Neuronal stem cell (in vitro differentiated cells): ENCODE results near the gene SLC22A23.

Experiments
- DNase-seq: peaks from one replicate; pipeline ENCODE4 v3.0.0-alpha.2; 2013; ENCODE audit warnings: low spot score
- H2AFZ ChIP-seq: one replicate; pipeline ENCODE4 v1.6.1; 2013; ENCODE audit warnings: mild to moderate bottlenecking, low read length, inconsistent platforms
- H2AK5ac ChIP-seq: 2 replicates; pipeline ENCODE4 v1.6.1; 2013; ENCODE audit warnings: low read depth, mild to moderate bottlenecking, inconsistent platforms, low read length, moderate library complexity, mixed read lengths
- H2BK120ac ChIP-seq: 2 replicates; pipeline ENCODE4 v1.6.1; 2013; ENCODE audit warnings: low read depth, mild to moderate bottlenecking, inconsistent platforms, low read length, moderate library complexity, mixed read lengths
- H2BK12ac ChIP-seq: one replicate; pipeline ENCODE4 v1.6.1; 2013; ENCODE audit warnings: low read length, inconsistent platforms
- H2BK15ac ChIP-seq: 2 replicates; pipeline ENCODE4 v1.6.1; 2013; ENCODE audit warnings: mild to moderate bottlenecking, low read length, inconsistent platforms, mixed read lengths
- H2BK5ac ChIP-seq: one replicate; pipeline ENCODE4 v1.6.1; 2013; ENCODE audit warnings: inconsistent platforms, mild to moderate bottlenecking, low read length, moderate library complexity
- H3K14ac ChIP-seq: one replicate; pipeline ENCODE4 v1.6.1; 2013; ENCODE audit warnings: low read length, inconsistent platforms
- H3K18ac ChIP-seq: 2 replicates; pipeline ENCODE4 v1.6.1; 2013; ENCODE audit warnings: low read length, inconsistent platforms
- H3K23ac ChIP-seq: 2 replicates; pipeline ENCODE4 v1.6.1; 2013; ENCODE audit warnings: low read depth, mild to moderate bottlenecking, mixed read lengths, low read length, inconsistent platforms; ENCODE audit not compliant: poor library complexity
- H3K27ac ChIP-seq: replicated peaks from 3 replicates; pipeline ENCODE4 v1.5.1; 2013; ENCODE audit warnings: low read length, inconsistent platforms
- H3K27me3 ChIP-seq, 3 experiments: 2 replicates each; pipeline ENCODE4 v1.6.1; 2013; ENCODE audit warnings: low read length in 3 of 3, mild to moderate bottlenecking in 2 of 3, inconsistent platforms in 1 of 3, low read depth in 1 of 3, mixed read lengths in 1 of 3, moderate library complexity in 1 of 3; ENCODE audit not compliant: control insufficient read depth in 3 of 3, insufficient read depth in 3 of 3
- H3K36me3 ChIP-seq, 2 donors: replicated peaks in 1 of 2; 2 replicates each; pipeline ENCODE4 v1.6.1; 2013; ENCODE audit warnings: low read length in 2 of 2; ENCODE audit not compliant: control insufficient read depth in 2 of 2, insufficient read depth in 2 of 2
- H3K4ac ChIP-seq: 2 replicates; pipeline ENCODE4 v1.6.1; 2013; ENCODE audit warnings: inconsistent platforms, mild to moderate bottlenecking, low read length, moderate library complexity
- H3K4me1 ChIP-seq, 2 donors: 1 replicate in 1 of 2; 2 replicates in 1 of 2; pipeline ENCODE4 v1.6.1; 2013; ENCODE audit warnings: low read length in 2 of 2, low read depth in 1 of 2; ENCODE audit not compliant: control insufficient read depth in 2 of 2, insufficient read depth in 1 of 2
- H3K4me2 ChIP-seq: one replicate; pipeline ENCODE4 v1.6.1; 2013; ENCODE audit warnings: mild to moderate bottlenecking, low read length, inconsistent platforms; ENCODE audit not compliant: insufficient read depth, poor library complexity, severe bottlenecking
- H3K4me3 ChIP-seq, 2 donors: 2 replicates each; pipeline ENCODE4 v1.5.1; 2013; ENCODE audit warnings: low read length in 2 of 2, mild to moderate bottlenecking in 2 of 2, inconsistent platforms in 1 of 2, moderate library complexity in 1 of 2
- H3K79me1 ChIP-seq: one replicate; pipeline ENCODE4 v1.6.1; 2013; ENCODE audit warnings: low read depth, mild to moderate bottlenecking, inconsistent platforms, low read length, moderate library complexity
- H3K9ac ChIP-seq: one replicate; pipeline ENCODE4 v1.6.1; 2013; ENCODE audit warnings: mild to moderate bottlenecking, low read depth, low read length, inconsistent platforms; ENCODE audit not compliant: poor library complexity
- H3K9me3 ChIP-seq, 2 donors: replicated peaks in 1 of 2; 2 replicates each; pipeline versions ENCODE3 to v1.6.1; 2013; ENCODE audit warnings: low read length in 2 of 2, mild to moderate bottlenecking in 2 of 2, inconsistent platforms in 1 of 2, low read depth in 1 of 2, mixed read lengths in 1 of 2, moderate library complexity in 1 of 2; ENCODE audit not compliant: control insufficient read depth in 2 of 2, insufficient read depth in 1 of 2
- H4K8ac ChIP-seq: one replicate; pipeline ENCODE4 v1.6.1; 2013; ENCODE audit warnings: low read depth, mild to moderate bottlenecking, inconsistent platforms, low read length, moderate library complexity
- H4K91ac ChIP-seq: one replicate; pipeline ENCODE4 v1.6.1; 2013; ENCODE audit warnings: low read length, low read depth, mild to moderate bottlenecking, inconsistent platforms; ENCODE audit not compliant: poor library complexity
- WGBS, 2 donors: extraction: QIAGEN DNeasy Blood & Tissue Kit; methylation state at CpG; one replicate each; pipeline ENCODE4 v1.1.7; 2013; ENCODE audit warnings: missing lambda C conversion rate in 2 of 2, mixed read lengths in 1 of 2; ENCODE audit not compliant: insufficient read length in 2 of 2, insufficient replicate concordance in 1 of 2; ENCODE audit errors: extremely low coverage in 2 of 2; 5-methylcytosine and 5-hydroxymethylcytosine counted together

SLC22A23 gene

DNA sequence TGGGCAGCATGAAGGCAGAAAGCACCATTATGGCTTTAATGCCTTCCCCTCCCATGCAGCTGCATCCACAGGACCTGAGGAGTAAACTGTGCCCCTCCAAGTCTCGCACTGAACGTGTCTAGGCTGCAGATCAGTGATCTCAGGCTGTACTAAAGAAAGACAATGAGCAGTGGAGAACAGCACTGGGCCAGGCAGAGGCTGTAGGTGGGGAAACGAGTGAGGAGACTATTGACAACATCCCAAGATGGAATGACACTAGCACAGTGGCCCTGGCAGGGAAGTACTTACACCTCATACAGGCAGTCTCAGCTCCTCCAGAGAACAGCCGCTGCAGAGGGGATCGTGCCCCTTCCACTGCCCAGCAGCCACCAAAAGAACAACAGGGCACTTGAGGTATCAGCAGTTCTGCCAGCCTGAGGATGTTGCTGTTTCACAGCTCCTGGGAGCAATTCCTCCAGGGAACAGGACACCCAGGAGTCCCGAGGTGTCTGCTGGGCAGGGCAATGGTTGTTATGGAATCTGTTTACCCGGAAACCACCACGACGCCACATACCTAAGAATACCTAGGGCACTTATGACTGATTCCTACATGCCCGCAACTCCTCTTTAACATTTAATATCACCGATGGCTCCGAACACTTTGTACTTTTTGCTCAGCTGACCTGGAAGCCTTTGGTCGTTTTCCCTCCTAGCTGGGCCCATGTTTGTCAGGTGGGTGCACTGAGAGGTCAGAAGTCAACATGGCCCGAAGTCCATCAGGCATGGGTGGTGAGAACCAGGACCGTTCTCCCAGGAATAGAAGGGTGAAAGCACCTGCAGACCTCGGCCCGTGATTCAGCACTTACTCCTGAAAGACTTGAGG lies 79.1 kb downstream of the SLC22A23 start:
- Histone ChIP-seq H3K23ac (no peak overlapping the region), H3K4me3 (no peak overlapping the region), H4K91ac (peak overlapping the region; percentile 11), H3K27ac (no peak overlapping the region), H4K8ac (no peak overlapping the region), H3K4ac (no peak overlapping the region), H3K9me3 (no peaks in the 10 kb centered on the region), H3K9ac (no peak overlapping the region), H3K18ac (no peak overlapping the region), H3K14ac (peak overlapping the region; percentile 23), H3K36me3 (no peaks in the 10 kb centered on the region), H2AK5ac (no peak overlapping the region), H2BK15ac (no peak overlapping the region), H3K79me1 (no peaks in the 10 kb centered on the region), H3K27me3 (no peaks in the 10 kb centered on the region), H2AFZ (no peak overlapping the region), H2BK5ac (no peak overlapping the region), H2BK12ac (peak overlapping the region; percentile 33), H2BK120ac (no peak overlapping the region), H3K4me2 (no peak overlapping the region), H3K4me1 (peaks cover 11 to 21% of the 10 kb centered on the region in 2 donors)
- no peak for DNase-seq
- no CpG with 5 or more reads among the region's 17 CpGs for WGBS, 2 donors

DNA sequence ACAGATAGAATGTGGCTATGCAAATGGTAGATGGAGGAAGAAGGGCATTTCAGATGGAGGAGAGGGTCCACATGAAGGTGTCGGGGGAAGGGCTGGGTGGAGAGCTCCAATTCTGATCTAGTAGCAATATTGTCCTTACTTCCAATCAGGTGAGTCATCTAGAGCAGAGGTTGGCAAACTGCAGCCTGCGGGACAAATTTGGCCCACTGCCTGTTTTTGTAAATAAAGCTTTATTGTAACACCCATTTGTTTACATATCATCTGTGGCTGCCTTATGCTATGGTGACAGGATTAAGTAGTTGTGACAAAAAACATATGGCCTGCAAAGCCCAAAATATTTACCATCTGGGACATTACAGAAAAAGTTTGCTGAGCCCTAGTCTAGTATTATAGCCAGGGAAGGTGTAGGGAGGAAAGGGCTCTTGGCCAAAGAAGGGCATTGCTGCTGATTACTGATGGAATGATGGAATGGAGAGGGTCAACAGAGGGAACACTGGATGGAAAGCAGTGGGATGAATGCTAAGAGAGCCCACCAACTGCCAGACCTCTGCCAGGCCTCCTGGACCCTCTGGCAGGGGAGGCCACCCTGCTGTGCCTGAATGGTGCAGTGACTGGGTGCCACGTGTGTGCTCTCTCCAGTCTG lies 79.8 kb downstream of the SLC22A23 start:
- Histone ChIP-seq H3K14ac (peak overlapping the region; percentile 23), H2BK5ac (no peak overlapping the region), H3K79me1 (no peaks in the 10 kb centered on the region), H3K9ac (no peak overlapping the region), H3K4ac (no peak overlapping the region), H2AFZ (no peak overlapping the region), H3K36me3 (no peaks in the 10 kb centered on the region), H3K4me1 (peaks cover 12 to 21% of the 10 kb centered on the region in 2 donors), H3K4me2 (no peak overlapping the region), H3K27me3 (no peaks in the 10 kb centered on the region), H2AK5ac (no peak overlapping the region), H3K27ac (no peak overlapping the region), H2BK12ac (no peak overlapping the region), H4K8ac (no peak overlapping the region), H3K18ac (no peak overlapping the region), H2BK15ac (no peak overlapping the region), H3K9me3 (no peaks in the 10 kb centered on the region), H4K91ac (peak overlapping the region; percentile 11), H2BK120ac (no peak overlapping the region), H3K4me3 (no peak overlapping the region), H3K23ac (no peak overlapping the region)
- no CpG with 5 or more reads among the region's 3 CpGs for WGBS, 2 donors
- no peak for DNase-seq

- H4K8ac ChIP-seq, result no peak overlapping the region
- no CpG with 5 or more reads among the region's 8 CpGs for WGBS, 2 donors
- H3K14ac ChIP-seq, result no peak overlapping the region
- no peak overlapping the region for H2AFZ ChIP-seq
- H3K4me2 ChIP-seq, result no peak overlapping the region
- no peak overlapping the region for H3K27ac ChIP-seq
- H2BK15ac ChIP-seq, result no peak overlapping the region
- no peaks in the 10 kb centered on the region for H3K79me1 ChIP-seq
- no peak overlapping the region for H3K4me3 ChIP-seq
- no peak overlapping the region for H2BK12ac ChIP-seq
- H2BK5ac ChIP-seq, result no peak overlapping the region
- H2BK120ac ChIP-seq, result no peak overlapping the region
- H3K36me3 ChIP-seq, result no peaks in the 10 kb centered on the region
- no peaks in the 10 kb centered on the region for H3K27me3 ChIP-seq
- no peak overlapping the region for H3K4ac ChIP-seq
- H3K18ac ChIP-seq, result no peak overlapping the region
- DNase-seq, result no peak
- no peaks in the 10 kb centered on the region for H3K9me3 ChIP-seq
- H3K9ac ChIP-seq, result no peak overlapping the region
- peaks cover 9 to 15% of the 10 kb centered on the region in 2 donors for H3K4me1 ChIP-seq
- no peak overlapping the region for H4K91ac ChIP-seq
- H2AK5ac ChIP-seq, result no peak overlapping the region
- no peak overlapping the region for H3K23ac ChIP-seq
Measured at GRCh38 chr6:3376064-3376463, 80.8 kb downstream of the SLC22A23 start.

GRCh38 chr6:3373597-3374203 lies 83.2 kb downstream of the SLC22A23 start:
- Histone ChIP-seq H3K79me1 (no peaks in the 10 kb centered on the region), H3K4ac (no peak overlapping the region), H2BK12ac (no peak overlapping the region), H4K91ac (no peak overlapping the region), H3K27me3 (no peaks in the 10 kb centered on the region), H2AFZ (no peak overlapping the region), H3K36me3 (no peaks in the 10 kb centered on the region), H3K4me1 (peaks cover 6 to 12% of the 10 kb centered on the region in 2 donors), H2AK5ac (no peak overlapping the region), H2BK5ac (no peak overlapping the region), H2BK15ac (no peak overlapping the region), H3K9me3 (peaks cover 0 to 2% of the 10 kb centered on the region in 2 donors), H3K4me2 (no peak overlapping the region), H3K9ac (no peak overlapping the region), H3K27ac (no peak overlapping the region), H3K14ac (no peak overlapping the region), H3K18ac (no peak overlapping the region), H4K8ac (no peak overlapping the region), H2BK120ac (no peak overlapping the region), H3K4me3 (no peak overlapping the region), H3K23ac (no peak overlapping the region)
- no peak for DNase-seq
- WGBS, 2 donors, result no CpG with 5 or more reads among the region's 5 CpGs
